Suprapubic skin (tissue), 3 donors: ENCODE measurements around the gene KRTAP10-11.

Source experiments
- CTCF ChIP-seq, 2 donors: fragments of 200-600 bp in 1 of 2; fragments of 450-650 bp in 1 of 2; sonication (generic) in 1 of 2; IDR thresholded peaks; one replicate each; pipeline ENCODE4 v1.5.1; 2016 to 2019; ENCODE audit warnings: antibody characterized with exemption in 2 of 2, mild to moderate bottlenecking in 1 of 2, moderate library complexity in 1 of 2
- POLR2A ChIP-seq, 2 donors: fragments of 450-650 bp; IDR thresholded peaks; one replicate each; pipeline ENCODE4 v1.6.1; 2017; ENCODE audit warnings: antibody characterized with exemption in 2 of 2, mild to moderate bottlenecking in 2 of 2, moderate library complexity in 2 of 2

- TF ChIP-seq CTCF (IDR thresholded peaks at IDR 0.05), result no peak
- TF ChIP-seq POLR2A (IDR thresholded peaks at IDR 0.05), result no peak
Measured at GRCh38 chr21:44613386-44614155, 32.6 kb upstream of the KRTAP10-11 start.
